Neutrophil (primary cell): Measurements from ENCODE around the gene SHC4.

Experiments used
- H3K27ac ChIP-seq: fragments of 200-600 bp; sonication (generic); 2 replicates; pipeline ENCODE4 v1.5.1; 2016; ENCODE audit warnings: mild to moderate bottlenecking, moderate library complexity
- H3K27me3 ChIP-seq: fragments of 200-600 bp; sonication (generic); 2 replicates; pipeline ENCODE4 v1.6.0; 2016; ENCODE audit warnings: mild to moderate bottlenecking
- H3K36me3 ChIP-seq: fragments of 200-600 bp; sonication (generic); 2 replicates; pipeline ENCODE4 v1.5.1; 2017
- H3K4me1 ChIP-seq, 2 experiments: fragments of 200-600 bp in 1 of 2; sonication (generic) in 1 of 2; 1 replicate in 1 of 2; 2 replicates in 1 of 2; pipeline versions ENCODE4 v1.5.1 to v1.6.1; 2013 to 2016; ENCODE audit warnings: low read depth in 1 of 2, low read length in 1 of 2, mild to moderate bottlenecking in 1 of 2, moderate library complexity in 1 of 2; ENCODE audit not compliant: control insufficient read depth in 1 of 2, insufficient read depth in 1 of 2
- H3K4me3 ChIP-seq, 2 experiments: fragments of 200-600 bp in 1 of 2; sonication (generic) in 1 of 2; 1 replicate in 1 of 2; 2 replicates in 1 of 2; pipeline ENCODE4 v1.5.1; 2013 to 2016; ENCODE audit warnings: low read depth in 1 of 2, low read length in 1 of 2, mild to moderate bottlenecking in 1 of 2, moderate library complexity in 1 of 2
- H3K9me3 ChIP-seq: fragments of 200-600 bp; sonication (generic); 2 replicates; pipeline ENCODE4 v1.5.1; 2016
- CTCF ChIP-seq: fragments of 200-600 bp; sonication (generic); IDR thresholded peaks from 2 replicates; pipeline ENCODE4 v1.5.1; 2016; ENCODE audit warnings: antibody characterized with exemption

SHC4 gene

GRCh38 chr15:48924528-48925393 is 39.0 kb downstream of the SHC4 start:
- Histone ChIP-seq H3K4me1 (no peaks in the 10 kb centered on the region), H3K4me3 (no peak overlapping the region), H3K27ac (no peak overlapping the region), H3K27me3 (peaks cover 8% of the 10 kb centered on the region), H3K36me3 (no peaks in the 10 kb centered on the region), H3K9me3 (no peaks in the 10 kb centered on the region)
- TF ChIP-seq CTCF: no peak

- Histone ChIP-seq H3K27ac (no peak overlapping the region), H3K9me3 (no peaks in the 10 kb centered on the region), H3K4me1 (no peaks in the 10 kb centered on the region), H3K36me3 (no peaks in the 10 kb centered on the region), H3K4me3 (no peak overlapping the region), H3K27me3 (peaks cover 15% of the 10 kb centered on the region)
- no peak for TF ChIP-seq CTCF
Measured at GRCh38 chr15:48922046-48922445, 41.7 kb downstream of the SHC4 start.

- TF ChIP-seq CTCF: no peak
- Histone ChIP-seq H3K9me3 (no peaks in the 10 kb centered on the region), H3K36me3 (no peaks in the 10 kb centered on the region), H3K27me3 (peaks cover 11% of the 10 kb centered on the region), H3K4me3 (no peak overlapping the region), H3K4me1 (no peaks in the 10 kb centered on the region), H3K27ac (no peak overlapping the region)
Measured at GRCh38 chr15:48916721-48917120, 47.0 kb downstream of the SHC4 start.

- H3K4me3 ChIP-seq: no peak overlapping the region
- peaks cover 11% of the 10 kb centered on the region for H3K27me3 ChIP-seq
- no peak for TF ChIP-seq CTCF
- no peak overlapping the region for H3K27ac ChIP-seq
- H3K4me1 ChIP-seq: no peaks in the 10 kb centered on the region
- H3K9me3 ChIP-seq: no peaks in the 10 kb centered on the region
- H3K36me3 ChIP-seq: no peaks in the 10 kb centered on the region
Measured at GRCh38 chr15:48915861-48916260, 47.9 kb downstream of the SHC4 start.

GRCh38 chr15:48914717-48915116 is 49.0 kb downstream of the SHC4 start:
- H3K27ac ChIP-seq: no peak overlapping the region
- no peak overlapping the region for H3K4me3 ChIP-seq
- no peaks in the 10 kb centered on the region for H3K4me1 ChIP-seq
- H3K36me3 ChIP-seq: no peaks in the 10 kb centered on the region
- peaks cover 11% of the 10 kb centered on the region for H3K27me3 ChIP-seq
- TF ChIP-seq CTCF: no peak
- H3K9me3 ChIP-seq: no peaks in the 10 kb centered on the region
